ENCODE results near the gene ZBTB40. TPM values are rescaled to one million over a fixed set of nuclear protein-coding genes. Genes with fewer than 3 reads are reported as not detected.
A peak's percentile ranks its signal among the peaks of the same experiment; 100 is the strongest.

ZBTB40 gene
- total RNA-seq, 2 donors from 2014 or later: 11.2 to 20.1 TPM

DNA sequence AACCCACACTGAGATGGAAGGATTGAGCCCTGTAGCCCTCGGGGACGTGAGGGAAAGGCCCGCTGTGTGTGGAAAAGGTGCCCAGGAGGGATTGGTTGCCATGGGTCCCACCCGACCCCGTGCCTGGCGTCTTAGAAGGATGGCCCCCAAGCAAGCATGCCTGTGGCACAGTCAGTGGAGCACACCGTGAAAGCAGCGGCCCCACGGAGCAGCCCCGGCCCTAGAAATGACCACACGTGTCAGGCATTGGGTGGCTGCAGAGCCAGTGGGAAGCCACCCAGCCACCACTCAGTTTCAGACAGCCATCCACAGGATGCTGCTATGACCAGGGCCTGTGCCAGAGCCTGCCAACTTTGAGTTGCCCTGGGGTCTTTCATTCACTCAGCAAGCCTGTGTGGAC, 98.4 kb downstream of the ZBTB40 start:
- Histone ChIP-seq H3K36me3 (replicated peaks in 1 of 2; ENCODE audit: insufficient read depth in 1 of 2, low read depth in 2 of 2) (no peaks in the 10 kb centered on the region), H3K9me3 (no peaks in the 10 kb centered on the region), H3K27me3 (no peaks in the 10 kb centered on the region), H3K27ac (no peak overlapping the region), H3K4me3 (no peak overlapping the region), H3K4me1 (peaks cover 12% of the 10 kb centered on the region)
- no peak for ATAC-seq
- 82 to 87% methylated on average over 6 to 11 of the region's 11 CpGs for WGBS, 2 donors
- no peak for DNase-seq
- no peak for TF ChIP-seq POLR2A (IDR thresholded peaks at IDR 0.05)
- intact Hi-C loops (cut with DNase I): no loop called here

DNA sequence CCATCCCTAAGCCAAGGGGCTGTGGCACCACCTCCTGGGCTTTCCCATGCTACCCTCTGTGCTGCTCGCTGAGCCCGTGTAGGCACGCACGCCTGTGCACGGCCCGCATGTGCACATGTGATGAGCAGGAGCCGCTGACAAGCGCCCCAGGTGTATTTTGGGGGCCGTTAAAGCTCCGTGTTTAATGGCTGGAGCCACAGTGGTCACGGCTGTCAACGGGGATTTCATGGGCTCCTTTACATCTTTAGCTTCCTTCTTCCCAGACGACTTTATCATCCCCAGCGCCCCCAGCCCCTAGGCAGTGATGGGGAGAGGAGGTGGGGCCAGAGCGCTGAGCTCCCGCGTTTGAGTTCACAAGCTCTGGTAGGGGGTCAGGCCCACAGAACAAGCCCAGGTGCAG, 99.9 kb downstream of the ZBTB40 start:
- WGBS, 2 donors: 80 to 81% methylated on average over 7 to 17 of the region's 17 CpGs
- DNase-seq (no peak), ATAC-seq (no peak)
- H3K36me3 ChIP-seq (replicated peaks in 1 of 2; ENCODE audit: insufficient read depth in 1 of 2, low read depth in 2 of 2): no peaks in the 10 kb centered on the region
- no peaks in the 10 kb centered on the region for H3K27me3 ChIP-seq
- intact Hi-C loops (cut with DNase I): no loop called here
- H3K9me3 ChIP-seq: no peaks in the 10 kb centered on the region
- H3K4me3 ChIP-seq: no peak overlapping the region
- no peak for TF ChIP-seq POLR2A (IDR thresholded peaks at IDR 0.05)
- TF ChIP-seq, protein P1, sequence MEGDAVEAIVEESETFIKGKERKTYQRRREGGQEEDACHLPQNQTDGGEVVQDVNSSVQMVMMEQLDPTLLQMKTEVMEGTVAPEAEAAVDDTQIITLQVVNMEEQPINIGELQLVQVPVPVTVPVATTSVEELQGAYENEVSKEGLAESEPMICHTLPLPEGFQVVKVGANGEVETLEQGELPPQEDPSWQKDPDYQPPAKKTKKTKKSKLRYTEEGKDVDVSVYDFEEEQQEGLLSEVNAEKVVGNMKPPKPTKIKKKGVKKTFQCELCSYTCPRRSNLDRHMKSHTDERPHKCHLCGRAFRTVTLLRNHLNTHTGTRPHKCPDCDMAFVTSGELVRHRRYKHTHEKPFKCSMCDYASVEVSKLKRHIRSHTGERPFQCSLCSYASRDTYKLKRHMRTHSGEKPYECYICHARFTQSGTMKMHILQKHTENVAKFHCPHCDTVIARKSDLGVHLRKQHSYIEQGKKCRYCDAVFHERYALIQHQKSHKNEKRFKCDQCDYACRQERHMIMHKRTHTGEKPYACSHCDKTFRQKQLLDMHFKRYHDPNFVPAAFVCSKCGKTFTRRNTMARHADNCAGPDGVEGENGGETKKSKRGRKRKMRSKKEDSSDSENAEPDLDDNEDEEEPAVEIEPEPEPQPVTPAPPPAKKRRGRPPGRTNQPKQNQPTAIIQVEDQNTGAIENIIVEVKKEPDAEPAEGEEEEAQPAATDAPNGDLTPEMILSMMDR (IDR thresholded peaks at IDR 0.05): no peak
- H3K27ac ChIP-seq: no peak overlapping the region
- H3K4me1 ChIP-seq: peaks cover 18% of the 10 kb centered on the region

DNA sequence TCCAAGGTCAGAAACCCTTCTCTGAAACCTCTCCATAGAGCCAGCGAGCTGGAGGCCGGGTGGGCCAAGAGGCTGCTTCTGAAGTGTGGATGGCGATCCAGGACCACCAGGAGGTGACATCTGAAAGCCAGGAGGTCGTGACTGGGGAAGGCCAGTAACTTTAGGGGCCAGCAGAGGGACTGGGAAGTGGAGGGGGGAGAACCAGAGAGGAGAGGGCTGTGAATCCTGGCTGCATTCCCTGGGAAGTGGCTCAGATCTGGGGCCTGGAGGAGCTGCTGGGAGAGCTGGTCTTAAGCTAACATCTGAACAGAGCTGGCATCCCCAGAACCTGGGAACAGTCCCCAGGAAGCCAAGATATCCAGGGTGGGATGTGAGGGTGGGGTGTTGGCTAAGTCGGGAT, 100.4 kb downstream of the ZBTB40 start:
- no peaks in the 10 kb centered on the region for H3K36me3 ChIP-seq (replicated peaks in 1 of 2; ENCODE audit: insufficient read depth in 1 of 2, low read depth in 2 of 2)
- H3K27me3 ChIP-seq: no peaks in the 10 kb centered on the region
- intact Hi-C loops (cut with DNase I): no loop called here
- WGBS, 2 donors: 53 to 72% methylated on average over 2 to 5 of the region's 5 CpGs
- H3K9me3 ChIP-seq: no peaks in the 10 kb centered on the region
- H3K27ac ChIP-seq: no peak overlapping the region
- H3K4me3 ChIP-seq: no peak overlapping the region
- ATAC-seq (no peak), DNase-seq (no peak)
- TF ChIP-seq, protein P1 (IDR thresholded peaks at IDR 0.05): no peak
- TF ChIP-seq POLR2A (IDR thresholded peaks at IDR 0.05): no peak
- H3K4me1 ChIP-seq: peaks cover 22% of the 10 kb centered on the region

DNA sequence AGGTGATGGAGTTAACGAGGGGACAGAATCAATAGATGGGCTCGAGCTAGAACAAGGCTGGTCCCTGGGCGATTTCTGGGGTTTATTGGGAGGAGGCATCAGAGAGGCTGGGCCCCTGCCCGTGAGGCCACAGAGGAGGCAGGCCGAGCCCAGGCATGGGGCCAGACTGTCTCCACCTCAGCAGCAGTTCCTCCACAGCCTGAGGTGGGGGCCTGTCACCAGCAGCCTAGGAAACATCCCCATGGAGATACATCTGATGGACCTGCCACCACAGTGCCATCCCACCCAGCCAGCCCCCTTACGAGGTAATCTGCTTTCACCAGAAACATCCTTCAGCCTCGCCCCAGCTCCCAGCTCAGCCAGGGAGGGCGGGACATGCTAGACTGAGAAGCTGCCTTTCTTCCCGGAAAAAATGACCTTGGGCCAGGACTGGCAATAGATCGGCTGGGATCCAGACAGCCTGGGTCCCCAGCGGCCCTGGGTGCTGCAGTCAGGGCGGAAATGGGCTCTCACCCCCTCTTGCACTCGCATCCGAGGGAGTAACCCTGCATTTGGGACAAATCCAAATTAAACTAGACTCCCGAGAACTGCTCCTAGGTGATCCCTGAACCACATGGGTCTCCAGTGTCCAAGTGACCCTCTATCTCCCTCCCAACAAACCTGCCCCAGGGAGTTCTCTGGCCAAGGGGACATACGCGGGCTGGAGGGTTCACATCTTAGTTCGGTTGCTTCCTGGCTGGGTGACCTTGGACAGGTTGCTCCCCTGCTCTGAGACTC, 101.6 kb downstream of the ZBTB40 start:
- no peak overlapping the region for H3K27ac ChIP-seq
- no peak overlapping the region for H3K4me3 ChIP-seq
- intact Hi-C loops (cut with DNase I): no loop called here
- TF ChIP-seq POLR2A (IDR thresholded peaks at IDR 0.05): no peak
- TF ChIP-seq, protein P1 (IDR thresholded peaks at IDR 0.05): no peak
- H3K4me1 ChIP-seq: peaks cover 22% of the 10 kb centered on the region
- ATAC-seq: peak; percentile 68
- H3K9me3 ChIP-seq: no peaks in the 10 kb centered on the region
- DNase-seq: peak; percentile 41 to 64 (median 60)
- no peaks in the 10 kb centered on the region for H3K27me3 ChIP-seq
- no peaks in the 10 kb centered on the region for H3K36me3 ChIP-seq (replicated peaks in 1 of 2; ENCODE audit: insufficient read depth in 1 of 2, low read depth in 2 of 2)
- WGBS, 2 donors: 15 to 17% methylated on average over 12 to 18 of the region's 18 CpGs

DNA sequence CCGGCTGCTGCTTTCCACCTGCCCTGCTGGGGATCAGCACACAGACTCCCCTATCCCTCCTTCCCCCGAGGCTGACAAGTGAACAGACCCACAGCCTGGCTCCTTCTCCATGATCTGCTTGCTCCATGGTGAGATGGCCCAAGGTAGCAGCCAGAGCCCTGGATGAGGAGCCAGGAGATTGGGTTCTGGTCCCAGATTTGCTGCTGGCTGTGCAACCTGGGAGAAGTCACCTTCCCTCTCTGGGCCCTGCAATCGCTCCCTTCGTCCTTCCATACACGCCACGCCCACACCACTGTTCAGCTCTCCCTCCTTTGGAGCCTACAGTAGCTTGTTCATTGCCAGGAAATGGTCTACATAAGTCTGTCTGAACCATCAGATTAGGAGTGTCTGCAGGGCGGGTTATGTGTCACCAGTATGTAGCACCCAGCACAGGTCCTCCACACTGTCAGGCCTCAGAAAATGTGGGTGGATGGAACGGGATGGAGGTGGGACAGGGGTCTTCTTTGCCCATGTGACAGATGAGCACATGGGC, 102.4 kb downstream of the ZBTB40 start:
- DNase-seq: no peak
- no peak for TF ChIP-seq POLR2A (IDR thresholded peaks at IDR 0.05)
- TF ChIP-seq, protein P1 (IDR thresholded peaks at IDR 0.05): no peak
- H3K27me3 ChIP-seq: no peaks in the 10 kb centered on the region
- intact Hi-C loops (cut with DNase I): no loop called here
- peaks cover 22% of the 10 kb centered on the region for H3K4me1 ChIP-seq
- WGBS, 2 donors: 84 to 89% methylated on average over 7 of the region's 8 CpGs
- H3K27ac ChIP-seq: no peak overlapping the region
- H3K4me3 ChIP-seq: no peak overlapping the region
- ATAC-seq: no peak
- H3K36me3 ChIP-seq (replicated peaks in 1 of 2; ENCODE audit: insufficient read depth in 1 of 2, low read depth in 2 of 2): no peaks in the 10 kb centered on the region
- H3K9me3 ChIP-seq: no peaks in the 10 kb centered on the region
